ENCODE results near the gene PQBP1. TPM values are rescaled to one million over a fixed set of nuclear protein-coding genes. Genes with fewer than 3 reads are reported as not detected.

Gene PQBP1
- total and polyA plus RNA-seq, 2 donors (not counting 3 experiments of a cell fraction or from before 2014, with no cell fraction given): 86.3 to 86.8 TPM

DNA sequence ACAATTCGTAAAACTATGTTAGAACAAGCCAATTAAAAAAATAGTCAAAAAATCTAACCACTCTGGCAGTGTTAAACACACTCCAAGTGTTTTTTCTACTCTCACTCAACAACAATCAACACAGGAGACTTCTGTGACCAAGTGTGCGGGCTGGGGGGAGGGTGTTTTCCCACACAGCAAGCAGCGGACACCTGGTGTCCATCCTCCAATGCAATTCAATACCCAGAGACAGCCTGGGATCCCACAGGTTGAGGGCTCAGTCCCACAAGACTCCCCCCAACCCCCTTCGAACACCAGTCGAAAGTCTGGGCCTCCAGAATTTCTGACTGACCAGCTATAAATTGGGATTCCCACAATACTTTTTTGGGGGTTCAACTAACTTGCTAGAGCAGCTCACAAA lies 29.4 kb downstream of the PQBP1 start:
- CTCF ChIA-PET: interaction anchor here (0.5 kb wide), 1 partner anchor 8 kb away, joined by 3 read pairs; no protein-coding TSS in a partner anchor
- intact Hi-C loops (cut with micrococcal nuclease) (no loop called here), dilution Hi-C loops (cut with MboI; ENCODE audit: extremely low pct_ligation_motif_present, low sequenced_read_pairs) (no loop called here)
- peaks cover 0 to 10% of the 10 kb centered on the region in 2 experiments for H3K36me3 ChIP-seq (ENCODE audit: control insufficient read depth in 2 of 2, extremely low read depth in 1 of 2, insufficient read depth in 2 of 2, low read length in 2 of 2)
- POLR2A ChIA-PET: no interaction called here
- no peak overlapping the region for H3K4me2 ChIP-seq (ENCODE audit: insufficient read depth, low read length)
- no TSS peak for BruUV-seq (replicated peaks)
- no peaks in the 10 kb centered on the region for H3K9me1 ChIP-seq (replicated peaks; ENCODE audit: control insufficient read depth, extremely low read depth, insufficient read depth, low read length)
- H3K4me1 ChIP-seq (ENCODE audit: control insufficient read depth, extremely low read depth, insufficient read depth, low read length): no peaks in the 10 kb centered on the region
- H2AFZ ChIP-seq (ENCODE audit: low read depth, low read length): no peak overlapping the region
- no peaks in the 10 kb centered on the region for H4K20me1 ChIP-seq (replicated peaks; ENCODE audit: control insufficient read depth, extremely low read depth, insufficient read depth, low read length)
- no peaks in the 10 kb centered on the region for H3K27me3 ChIP-seq (ENCODE audit: control insufficient read depth in 2 of 2, insufficient read depth in 2 of 2, low read length in 2 of 2)
- no peak for DNase-seq (ENCODE audit: low read depth, low spot score)
- no peak overlapping the region for H3K9ac ChIP-seq (replicated peaks; ENCODE audit: extremely low read depth, insufficient read depth, low read length)
- H3K4me3 ChIP-seq (replicated peaks in 1 of 3; ENCODE audit: insufficient read depth in 1 of 3, low read depth in 1 of 3, low read length in 3 of 3): no peak overlapping the region
- TF ChIP-seq FOS (IDR thresholded peaks at IDR 0.05; ENCODE audit: borderline replicate concordance, insufficient read depth, low read length) (no peak), POLR2A (IDR thresholded peaks at IDR 0.05; ENCODE audit: low read depth, low read length) (no peak), EZH2 (IDR thresholded peaks at IDR 0.05; ENCODE audit: borderline replicate concordance, low read depth, low read length, severe bottlenecking) (no peak), JUN (IDR thresholded peaks at IDR 0.05; ENCODE audit: borderline replicate concordance, insufficient read depth, insufficient read length, low read depth) (no peak), MYC (IDR thresholded peaks at IDR 0.05; ENCODE audit: low read depth, low read length) (no peak), POLR2AphosphoS5 (IDR thresholded peaks at IDR 0.05; ENCODE audit: insufficient read depth, low read depth, low read length) (no peak), GATA2 (IDR thresholded peaks at IDR 0.05; ENCODE audit: insufficient read depth, insufficient read length, low read depth, low read length) (no peak)
- TF ChIP-seq, protein P1, sequence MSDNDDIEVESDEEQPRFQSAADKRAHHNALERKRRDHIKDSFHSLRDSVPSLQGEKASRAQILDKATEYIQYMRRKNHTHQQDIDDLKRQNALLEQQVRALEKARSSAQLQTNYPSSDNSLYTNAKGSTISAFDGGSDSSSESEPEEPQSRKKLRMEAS (IDR thresholded peaks at IDR 0.05; ENCODE audit: insufficient read depth, insufficient read length): no peak
- FAIRE-seq: no peak
- no peaks in the 10 kb centered on the region for H3K9me3 ChIP-seq (replicated peaks; ENCODE audit: control insufficient read depth, insufficient read depth, low read length)
- H3K79me2 ChIP-seq (ENCODE audit: control insufficient read depth, insufficient read depth, low read length): no peaks in the 10 kb centered on the region
- H3K27ac ChIP-seq (ENCODE audit: insufficient read depth, low read depth, low read length): no peak overlapping the region

Data from endothelial cell of umbilical vein (primary cell).